Peyer's patch (tissue), 4 donors: Measurements from ENCODE around the gene CD300H. TPM values are rescaled to one million over a fixed set of nuclear protein-coding genes. Genes with fewer than 3 reads are reported as not detected.
A peak's percentile ranks its signal among the peaks of the same experiment; 100 is the strongest.

Experiments used
- DNase-seq, 3 donors: peaks; one replicate each; pipeline ENCODE4 v3.0.0-alpha.2; 2017 to 2019
- H3K27ac ChIP-seq, 4 donors: fragments of 200-600 bp; sonication (generic); one replicate each; pipeline ENCODE4 v1.5.1; 2016 to 2019
- H3K27me3 ChIP-seq, 2 donors: fragments of 200-600 bp; sonication (generic); one replicate each; pipeline ENCODE4 v1.5.1; 2019
- H3K36me3 ChIP-seq, 3 donors: fragments of 200-600 bp; sonication (generic); one replicate each; pipeline ENCODE4 v1.5.1; 2016 to 2019
- H3K4me1 ChIP-seq, 4 donors: fragments of 200-600 bp; sonication (generic); one replicate each; pipeline ENCODE4 v1.5.1; 2016 to 2019
- H3K4me3 ChIP-seq, 4 donors: fragments of 200-600 bp; sonication (generic); 1 replicate in 3 of 4; 2 replicates in 1 of 4; pipeline ENCODE4 v1.5.1; 2016 to 2019; ENCODE audit warnings: mild to moderate bottlenecking in 1 of 4
- H3K9me3 ChIP-seq, 4 donors: fragments of 200-600 bp; sonication (generic); one replicate each; pipeline ENCODE4 v1.5.1; 2016 to 2019; ENCODE audit warnings: mild to moderate bottlenecking in 1 of 4
- POLR2A ChIP-seq, 2 donors: fragments of 450-650 bp; IDR thresholded peaks; one replicate each; pipeline ENCODE4 v1.5.1; 2017; ENCODE audit warnings: antibody characterized with exemption in 2 of 2, mild to moderate bottlenecking in 2 of 2, moderate library complexity in 2 of 2
- total RNA-seq, 4 donors: library from RNA; depleted of rRNA; stranded (reverse); fragments of >200 nt; gene quantifications; one replicate each; pipeline ENCODE4 v1.1.0, GENCODE V29; 2016
- TF ChIP-seq, protein P1 (sequence below), 6 experiments: fragments of 450-650 bp in 4 of 6; fragments of 200-600 bp in 2 of 6; sonication (generic) in 1 of 6; IDR thresholded peaks; one replicate each; pipeline ENCODE4 v1.5.1; 2017 to 2019; ENCODE audit warnings: antibody characterized with exemption in 6 of 6, mild to moderate bottlenecking in 3 of 6, moderate library complexity in 1 of 6

The CD300H gene
- total RNA-seq, 4 donors from 2014 or later = not detected

DNA sequence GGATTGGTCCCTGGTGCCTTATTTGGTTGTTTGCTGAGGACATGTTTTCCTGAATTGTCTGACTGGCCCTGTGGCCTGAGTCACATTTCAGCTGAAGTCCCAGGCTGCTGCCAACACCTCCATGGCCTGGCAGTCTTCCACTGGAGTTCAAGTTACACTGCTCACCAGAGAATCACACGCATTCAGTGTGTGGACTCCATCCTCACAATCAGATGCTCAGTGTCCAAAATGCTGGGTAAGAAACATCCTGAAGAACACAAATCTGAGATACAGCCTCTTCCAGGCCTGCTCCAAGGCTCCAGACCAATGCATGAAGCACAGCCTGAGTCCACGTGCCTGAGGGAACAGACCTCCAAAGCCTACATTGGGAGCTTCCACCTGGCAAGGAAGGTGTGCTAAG, 55.3 kb downstream of the CD300H start:
- Histone ChIP-seq H3K4me3 (no peak overlapping the region), H3K4me1 (no peaks in the 10 kb centered on the region), H3K36me3 (no peaks in the 10 kb centered on the region), H3K9me3 (no peaks in the 10 kb centered on the region), H3K27me3 (no peaks in the 10 kb centered on the region), H3K27ac (peak overlapping the region in 2 of 4 donors; percentile 16 to 33)
- TF ChIP-seq, protein P1, sequence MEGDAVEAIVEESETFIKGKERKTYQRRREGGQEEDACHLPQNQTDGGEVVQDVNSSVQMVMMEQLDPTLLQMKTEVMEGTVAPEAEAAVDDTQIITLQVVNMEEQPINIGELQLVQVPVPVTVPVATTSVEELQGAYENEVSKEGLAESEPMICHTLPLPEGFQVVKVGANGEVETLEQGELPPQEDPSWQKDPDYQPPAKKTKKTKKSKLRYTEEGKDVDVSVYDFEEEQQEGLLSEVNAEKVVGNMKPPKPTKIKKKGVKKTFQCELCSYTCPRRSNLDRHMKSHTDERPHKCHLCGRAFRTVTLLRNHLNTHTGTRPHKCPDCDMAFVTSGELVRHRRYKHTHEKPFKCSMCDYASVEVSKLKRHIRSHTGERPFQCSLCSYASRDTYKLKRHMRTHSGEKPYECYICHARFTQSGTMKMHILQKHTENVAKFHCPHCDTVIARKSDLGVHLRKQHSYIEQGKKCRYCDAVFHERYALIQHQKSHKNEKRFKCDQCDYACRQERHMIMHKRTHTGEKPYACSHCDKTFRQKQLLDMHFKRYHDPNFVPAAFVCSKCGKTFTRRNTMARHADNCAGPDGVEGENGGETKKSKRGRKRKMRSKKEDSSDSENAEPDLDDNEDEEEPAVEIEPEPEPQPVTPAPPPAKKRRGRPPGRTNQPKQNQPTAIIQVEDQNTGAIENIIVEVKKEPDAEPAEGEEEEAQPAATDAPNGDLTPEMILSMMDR (IDR thresholded peaks at IDR 0.05) = no peak
- no peak for TF ChIP-seq POLR2A (IDR thresholded peaks at IDR 0.05)
- peak in 2 of 3 donors; percentile 9 to 30 for DNase-seq

Other genes starting within 250 kb of the CD300H start
- gene KIF19, start 241.3 kb downstream of the CD300H start, total RNA-seq = 10 to 100 TPM in 1 of 4 donors, 1 to 10 TPM in 3; 2.1 to 31.4 (median 8.6) TPM
- gene BTBD17, start 205.6 kb downstream of the CD300H start, total RNA-seq = not detected
- 1 to 10 TPM in 1 of 4 donors, under 1 TPM in 2, not detected in 1; 0.53 to 1.1 (median 0.85) TPM for gene GPR142, start 200.0 kb downstream of the CD300H start, total RNA-seq
- 100 to 1,000 TPM in 2 of 4 donors, 10 to 100 TPM in 2; 61.1 to 173 (median 107) TPM for gene GPRC5C, start 135.4 kb downstream of the CD300H start, total RNA-seq
- gene CD300A, start 100.9 kb downstream of the CD300H start, total RNA-seq = 10 to 100 TPM in 1 of 4 donors, 1 to 10 TPM in 3; 1.1 to 61.1 (median 6.8) TPM
- gene CD300LB, start 36.0 kb downstream of the CD300H start, total RNA-seq = not detected
- not detected for gene CD300C, start 21.4 kb downstream of the CD300H start, total RNA-seq
- gene CD300LD, start 24.8 kb upstream of the CD300H start, total RNA-seq = not detected
- not detected for gene CD300E, start 56.2 kb upstream of the CD300H start, total RNA-seq
- 1 to 10 TPM in 2 of 4 donors, not detected in 2; 1.1 to 1.7 TPM for gene CD300LF, start 145.4 kb upstream of the CD300H start, total RNA-seq
- 10 to 100 TPM in 1 of 4 donors, 1 to 10 TPM in 3; 1.1 to 35.5 (median 4.4) TPM for gene RAB37, start 169.7 kb upstream of the CD300H start, total RNA-seq
- 100 to 1,000 TPM; 121 to 600 (median 488) TPM for gene NHERF1, start 181.1 kb upstream of the CD300H start, total RNA-seq
- gene NAT9, start 208.8 kb upstream of the CD300H start, total RNA-seq = 10 to 100 TPM; 23.1 to 85.0 (median 37.4) TPM